Measurements from ENCODE around the gene CEMIP. TPM values are rescaled to one million over a fixed set of nuclear protein-coding genes. Genes with fewer than 3 reads are reported as not detected.
"Not testable (repeated sequence)": the region's sequence is repeated elsewhere in the genome, so short reads cannot be mapped to it uniquely, and the experiment has no call there.

The CEMIP gene
- total and polyA plus RNA-seq, 4 donors = 11.6 to 257 (median 62.6) TPM

DNA sequence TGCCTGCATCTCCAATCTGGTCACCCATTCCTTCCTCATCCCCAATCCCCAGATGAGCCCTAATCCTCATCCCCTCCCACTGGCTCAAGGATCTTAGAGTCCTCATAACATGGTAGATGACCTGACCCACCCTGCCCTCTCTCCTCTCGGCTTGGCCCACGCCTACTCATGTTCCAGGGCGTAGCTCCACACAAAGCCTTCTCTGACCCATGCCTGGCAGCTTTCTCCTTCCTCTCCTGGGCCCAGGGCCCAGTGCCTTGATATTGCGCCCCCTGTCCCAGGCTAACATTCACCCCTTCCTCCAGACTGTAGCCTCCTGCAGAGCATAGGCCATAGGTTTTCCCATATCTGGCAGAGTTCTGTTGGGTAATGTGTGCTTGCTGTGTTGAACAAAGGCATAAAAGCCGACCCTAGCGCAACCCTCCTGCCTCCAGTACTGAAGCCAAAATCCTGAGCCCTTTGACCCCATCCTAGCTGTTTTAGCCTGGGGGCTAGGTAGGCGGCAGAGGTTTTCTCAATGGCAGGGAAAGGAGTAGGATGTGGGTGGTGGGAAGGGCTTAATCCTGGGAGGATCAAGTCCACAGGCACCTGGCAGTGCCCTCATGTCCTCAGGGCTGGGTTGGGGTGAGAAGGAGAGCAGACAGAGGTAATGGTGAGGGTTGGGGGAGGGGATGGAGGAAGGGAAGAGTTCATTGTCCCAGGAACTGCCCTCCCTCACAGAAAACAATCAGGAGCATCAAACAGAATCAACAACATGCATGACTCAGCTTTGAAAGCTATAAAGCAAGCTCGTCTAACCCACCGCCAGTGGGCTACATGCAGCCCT, 175.0 kb downstream of the CEMIP start:
- DNase-seq (ENCODE audit: low read depth in 4 of 6, low spot score in 6 of 6) = no peak
- WGBS (ENCODE audit: insufficient coverage) = 90% methylated on average over 4 of the region's 9 CpGs
- peaks cover 20% of the 10 kb centered on the region for H3K36me3 ChIP-seq (ENCODE audit: control insufficient read depth, insufficient read depth, low read length)

DNA sequence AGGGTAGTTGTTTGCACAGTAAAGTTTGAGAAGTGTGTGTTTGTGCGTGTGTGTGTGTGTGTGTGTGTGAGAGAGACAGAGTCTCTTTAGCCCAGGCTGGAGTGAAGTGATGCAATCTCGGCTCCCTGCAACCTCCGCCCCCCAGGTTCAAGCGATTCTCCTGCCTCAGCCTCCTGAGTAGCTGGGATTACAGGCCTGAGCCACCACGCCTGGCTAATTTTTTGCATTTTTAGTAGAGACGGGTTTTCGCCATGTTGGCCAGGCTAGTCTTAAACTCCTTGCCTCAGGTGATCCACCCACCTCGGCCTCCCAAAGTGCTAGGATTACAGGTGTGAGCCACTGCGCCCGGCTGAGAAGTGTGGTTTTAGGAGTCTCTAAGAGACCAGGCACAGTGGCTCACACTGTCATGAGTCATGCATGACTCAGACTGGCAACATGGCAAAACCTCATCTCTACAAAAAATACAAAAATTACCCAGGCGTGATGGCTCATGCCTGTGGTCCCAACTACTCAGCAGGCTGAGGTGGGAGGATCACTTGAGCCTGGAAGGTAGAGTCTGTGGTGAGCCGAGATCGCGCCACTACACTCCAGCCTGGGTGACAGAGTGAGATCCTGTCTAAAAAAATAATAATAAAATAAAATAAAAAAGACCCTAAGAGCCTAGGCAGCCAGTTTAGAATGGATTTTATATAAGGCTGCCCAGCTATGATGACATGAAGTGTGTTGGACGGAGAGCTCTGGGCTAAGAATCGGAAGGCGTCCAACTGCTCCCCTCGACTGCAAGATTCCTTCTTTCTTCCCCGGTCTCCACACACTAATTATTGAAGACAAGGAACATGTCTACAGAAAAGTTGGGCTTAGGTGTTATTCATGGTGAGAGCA, 176.6 kb downstream of the CEMIP start:
- DNase-seq (ENCODE audit: low read depth in 4 of 6, low spot score in 6 of 6) = not testable (repeated sequence)

More for the DNA sequence above, 175.0 kb downstream of the CEMIP start:
- H3K27me3 ChIP-seq (ENCODE audit: control insufficient read depth, insufficient read depth, low read length) = no peaks in the 10 kb centered on the region
- no peak overlapping the region for H3K4me3 ChIP-seq (ENCODE audit: low read depth, low read length)
- no peaks in the 10 kb centered on the region for H3K9me3 ChIP-seq (ENCODE audit: control insufficient read depth, insufficient read depth, low read length)
- H3K27ac ChIP-seq (ENCODE audit: low read depth, low read length) = no peak overlapping the region
- H3K4me1 ChIP-seq (ENCODE audit: control insufficient read depth, insufficient read depth, low read length) = peaks cover 7% of the 10 kb centered on the region

DNA sequence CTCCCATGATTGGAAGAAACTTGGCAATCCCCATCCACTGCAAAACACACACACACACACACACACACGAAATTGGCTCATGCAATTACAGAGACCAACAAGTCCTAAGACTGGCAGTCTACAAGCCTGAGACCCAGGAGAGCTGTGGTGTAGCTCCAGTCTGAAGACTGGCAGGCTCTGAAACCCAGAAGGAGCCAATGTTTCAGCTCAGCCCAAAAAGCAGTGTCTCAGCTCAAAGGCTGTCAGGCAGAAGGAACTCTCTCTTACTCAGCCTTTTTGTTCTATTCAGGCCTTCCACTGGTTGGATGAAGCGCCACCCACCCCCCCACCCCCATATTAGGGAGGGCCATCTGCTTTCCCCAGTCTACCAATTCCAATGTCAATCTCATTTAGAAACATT, 178.4 kb downstream of the CEMIP start:
- no peak overlapping the region for H3K27ac ChIP-seq (ENCODE audit: low read depth, low read length)
- peaks cover 2% of the 10 kb centered on the region for H3K36me3 ChIP-seq (ENCODE audit: control insufficient read depth, insufficient read depth, low read length)
- 79% methylated on average over 2 of the region's 2 CpGs for WGBS (ENCODE audit: insufficient coverage)
- no peak overlapping the region for H3K4me3 ChIP-seq (ENCODE audit: low read depth, low read length)
- no peaks in the 10 kb centered on the region for H3K9me3 ChIP-seq (ENCODE audit: control insufficient read depth, insufficient read depth, low read length)
- no peak for DNase-seq (ENCODE audit: low read depth in 4 of 6, low spot score in 6 of 6)
- no peaks in the 10 kb centered on the region for H3K27me3 ChIP-seq (ENCODE audit: control insufficient read depth, insufficient read depth, low read length)
- H3K4me1 ChIP-seq (ENCODE audit: control insufficient read depth, insufficient read depth, low read length) = peaks cover 7% of the 10 kb centered on the region

More for the DNA sequence above, 176.6 kb downstream of the CEMIP start:
- not testable (repeated sequence) for H3K4me3 ChIP-seq (ENCODE audit: low read depth, low read length); H3K4me1 ChIP-seq (ENCODE audit: control insufficient read depth, insufficient read depth, low read length); H3K27ac ChIP-seq (ENCODE audit: low read depth, low read length); H3K9me3 ChIP-seq (ENCODE audit: control insufficient read depth, insufficient read depth, low read length); H3K27me3 ChIP-seq (ENCODE audit: control insufficient read depth, insufficient read depth, low read length); H3K36me3 ChIP-seq (ENCODE audit: control insufficient read depth, insufficient read depth, low read length)
- WGBS (ENCODE audit: insufficient coverage) = 98% methylated on average over 8 of the region's 19 CpGs

DNA sequence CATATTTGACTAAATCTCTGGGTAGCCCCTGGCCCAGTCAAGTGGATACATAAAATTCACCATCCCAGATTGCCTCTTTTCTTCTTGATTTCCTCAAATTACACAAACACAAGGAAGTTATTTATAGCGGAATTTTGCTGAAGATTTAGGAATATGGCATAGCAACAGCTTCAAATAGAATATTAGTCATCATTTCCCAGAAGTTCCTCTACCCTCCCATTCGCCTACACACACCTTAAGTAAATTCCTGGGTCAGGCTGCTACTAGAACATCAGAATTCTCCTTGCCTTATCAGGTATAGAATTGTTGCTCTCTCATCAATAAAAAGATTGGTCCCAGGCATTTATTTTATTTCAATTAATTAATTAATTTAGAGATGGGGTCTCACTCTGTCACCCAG, 178.8 kb downstream of the CEMIP start:
- no CpG with 5 or more reads among the region's 2 CpGs for WGBS (ENCODE audit: insufficient coverage)
- no peak overlapping the region for H3K4me3 ChIP-seq (ENCODE audit: low read depth, low read length)
- no peak for DNase-seq (ENCODE audit: low read depth in 4 of 6, low spot score in 6 of 6)
- no peak overlapping the region for H3K27ac ChIP-seq (ENCODE audit: low read depth, low read length)
- H3K27me3 ChIP-seq (ENCODE audit: control insufficient read depth, insufficient read depth, low read length) = no peaks in the 10 kb centered on the region
- no peaks in the 10 kb centered on the region for H3K9me3 ChIP-seq (ENCODE audit: control insufficient read depth, insufficient read depth, low read length)
- peaks cover 7% of the 10 kb centered on the region for H3K4me1 ChIP-seq (ENCODE audit: control insufficient read depth, insufficient read depth, low read length)
- H3K36me3 ChIP-seq (ENCODE audit: control insufficient read depth, insufficient read depth, low read length) = peaks cover 2% of the 10 kb centered on the region

DNA sequence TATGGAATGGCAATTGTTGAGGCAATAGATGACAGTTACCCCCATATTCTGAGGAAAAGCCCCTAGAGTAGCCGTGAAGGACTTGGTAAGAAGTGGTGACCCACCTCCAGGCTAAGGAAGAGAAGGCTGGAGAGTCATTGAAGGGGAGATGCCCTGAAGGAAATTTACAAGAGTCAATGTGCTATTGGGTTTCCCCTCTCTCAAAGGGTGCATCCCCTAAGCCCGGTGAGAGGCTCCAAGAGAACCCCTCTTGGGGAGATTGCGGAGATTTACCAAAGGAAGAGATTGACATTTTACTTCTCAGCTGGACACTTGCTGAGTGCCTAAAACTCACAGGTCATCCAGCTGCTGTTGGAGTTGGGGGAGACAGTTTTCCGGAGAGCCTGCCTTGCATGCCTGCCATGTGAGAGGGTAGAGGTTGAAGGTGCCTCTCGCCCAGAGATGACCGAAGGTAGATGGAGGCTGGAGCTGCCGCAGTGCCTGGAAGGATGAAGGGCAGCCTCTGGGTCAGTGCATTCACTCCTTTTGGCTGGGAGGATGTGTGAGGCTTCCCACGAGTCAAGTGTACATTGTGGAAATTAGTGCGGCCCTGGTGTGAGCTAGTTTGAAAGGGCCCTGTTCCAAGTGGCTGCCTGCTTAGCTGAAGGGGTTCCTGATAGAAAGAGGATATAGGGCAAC, 179.8 kb downstream of the CEMIP start:
- no peak overlapping the region for H3K4me3 ChIP-seq (ENCODE audit: low read depth, low read length)
- peaks cover 2% of the 10 kb centered on the region for H3K36me3 ChIP-seq (ENCODE audit: control insufficient read depth, insufficient read depth, low read length)
- peaks cover 5% of the 10 kb centered on the region for H3K4me1 ChIP-seq (ENCODE audit: control insufficient read depth, insufficient read depth, low read length)
- DNase-seq (ENCODE audit: low read depth in 4 of 6, low spot score in 6 of 6) = no peak
- H3K9me3 ChIP-seq (ENCODE audit: control insufficient read depth, insufficient read depth, low read length) = no peaks in the 10 kb centered on the region
- no peak overlapping the region for H3K27ac ChIP-seq (ENCODE audit: low read depth, low read length)
- no peaks in the 10 kb centered on the region for H3K27me3 ChIP-seq (ENCODE audit: control insufficient read depth, insufficient read depth, low read length)
- 100% methylated on average over 8 of the region's 9 CpGs for WGBS (ENCODE audit: insufficient coverage)

DNA sequence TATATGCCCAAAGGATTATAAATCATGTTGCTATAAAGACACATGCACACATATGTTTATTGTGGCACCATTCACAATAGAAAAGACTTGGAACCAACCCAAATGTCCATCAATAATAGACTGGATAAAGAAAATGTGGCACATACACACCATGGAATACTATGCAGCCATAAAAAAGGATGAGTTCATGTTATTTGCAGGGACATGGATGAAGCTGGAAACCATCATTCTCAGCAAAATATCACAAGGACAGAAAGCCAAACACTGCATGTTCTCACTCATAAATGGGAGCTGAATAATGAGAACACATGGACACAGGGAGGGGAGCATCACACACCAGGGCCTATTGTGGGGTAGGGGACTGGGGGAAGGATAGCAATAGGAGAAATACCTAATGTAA, 186.3 kb downstream of the CEMIP start:
- not testable (repeated sequence) for H3K27me3 ChIP-seq (ENCODE audit: control insufficient read depth, insufficient read depth, low read length); H3K4me1 ChIP-seq (ENCODE audit: control insufficient read depth, insufficient read depth, low read length); H3K4me3 ChIP-seq (ENCODE audit: low read depth, low read length); H3K9me3 ChIP-seq (ENCODE audit: control insufficient read depth, insufficient read depth, low read length); H3K27ac ChIP-seq (ENCODE audit: low read depth, low read length); H3K36me3 ChIP-seq (ENCODE audit: control insufficient read depth, insufficient read depth, low read length); DNase-seq (ENCODE audit: low read depth in 4 of 6, low spot score in 6 of 6)

DNA sequence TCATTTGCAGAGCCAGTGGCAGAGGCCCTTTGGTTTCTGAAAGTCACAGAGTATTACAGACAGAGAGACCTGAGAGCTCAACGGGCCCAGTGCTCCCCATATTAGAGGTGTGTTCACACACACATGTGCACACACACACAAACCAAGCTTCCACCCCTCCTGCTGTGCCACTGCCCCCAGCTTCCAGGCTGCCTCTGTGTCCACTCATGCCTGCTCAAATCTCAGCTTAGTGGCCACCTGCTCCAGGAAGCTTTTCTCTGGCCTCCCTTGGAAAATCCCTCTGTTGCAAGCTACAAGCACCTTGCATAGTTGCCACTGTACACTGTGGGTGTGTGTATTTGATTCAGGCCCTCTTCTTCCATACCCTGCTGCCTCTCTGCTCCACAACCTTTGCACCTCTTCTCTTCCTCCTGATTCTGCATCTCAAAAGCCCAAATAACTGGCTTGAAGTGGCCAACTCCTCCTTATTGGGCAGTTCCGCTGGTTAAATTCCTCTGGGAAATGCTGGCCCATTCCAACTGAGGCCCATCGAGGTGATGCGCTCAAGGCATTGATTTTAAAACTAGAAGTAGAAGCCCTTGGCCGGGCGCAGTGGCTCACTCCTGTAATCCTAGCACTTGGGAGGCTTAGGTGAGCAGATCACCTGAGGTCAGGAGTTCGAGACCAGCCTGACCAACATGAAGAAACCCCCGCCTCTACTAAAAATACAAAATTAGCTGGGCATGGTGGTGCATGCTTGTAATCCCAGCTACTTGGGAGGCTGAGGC, 187.4 kb downstream of the CEMIP start:
- Histone ChIP-seq H3K27ac (ENCODE audit: low read depth, low read length) (no peak overlapping the region), H3K36me3 (ENCODE audit: control insufficient read depth, insufficient read depth, low read length) (peaks cover 7% of the 10 kb centered on the region), H3K4me1 (ENCODE audit: control insufficient read depth, insufficient read depth, low read length) (peaks cover 7% of the 10 kb centered on the region), H3K9me3 (ENCODE audit: control insufficient read depth, insufficient read depth, low read length) (no peaks in the 10 kb centered on the region), H3K4me3 (ENCODE audit: low read depth, low read length) (no peak overlapping the region), H3K27me3 (ENCODE audit: control insufficient read depth, insufficient read depth, low read length) (no peaks in the 10 kb centered on the region)
- no peak for DNase-seq (ENCODE audit: low read depth in 4 of 6, low spot score in 6 of 6)
- WGBS (ENCODE audit: insufficient coverage) = 92% methylated on average over 6 of the region's 8 CpGs

DNA sequence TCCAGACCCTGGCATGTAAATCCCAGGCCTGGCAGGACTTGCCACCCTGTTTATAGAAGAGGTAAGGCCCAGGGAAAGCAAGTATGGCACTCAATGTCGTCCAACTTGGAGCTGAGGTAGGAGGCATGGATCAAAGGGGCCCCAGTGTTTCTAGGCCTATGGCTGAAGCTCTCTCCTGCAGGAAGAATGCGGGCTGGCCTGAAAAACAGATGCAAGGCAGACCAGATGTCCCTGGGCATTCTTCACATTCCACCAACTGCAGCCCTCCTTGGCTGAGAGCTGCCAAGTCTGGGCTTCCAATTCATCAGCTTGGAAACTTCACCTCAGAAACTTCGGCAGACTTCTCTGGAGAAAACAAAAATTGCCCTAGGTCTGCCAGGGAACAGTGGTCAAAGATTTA, 188.3 kb downstream of the CEMIP start:
- no peaks in the 10 kb centered on the region for H3K27me3 ChIP-seq (ENCODE audit: control insufficient read depth, insufficient read depth, low read length)
- H3K27ac ChIP-seq (ENCODE audit: low read depth, low read length) = no peak overlapping the region
- 31% methylated on average over 3 of the region's 3 CpGs for WGBS (ENCODE audit: insufficient coverage)
- no peak for DNase-seq (ENCODE audit: low read depth in 4 of 6, low spot score in 6 of 6)
- no peak overlapping the region for H3K4me3 ChIP-seq (ENCODE audit: low read depth, low read length)
- peaks cover 7% of the 10 kb centered on the region for H3K4me1 ChIP-seq (ENCODE audit: control insufficient read depth, insufficient read depth, low read length)
- H3K36me3 ChIP-seq (ENCODE audit: control insufficient read depth, insufficient read depth, low read length) = peaks cover 7% of the 10 kb centered on the region
- no peaks in the 10 kb centered on the region for H3K9me3 ChIP-seq (ENCODE audit: control insufficient read depth, insufficient read depth, low read length)

DNA sequence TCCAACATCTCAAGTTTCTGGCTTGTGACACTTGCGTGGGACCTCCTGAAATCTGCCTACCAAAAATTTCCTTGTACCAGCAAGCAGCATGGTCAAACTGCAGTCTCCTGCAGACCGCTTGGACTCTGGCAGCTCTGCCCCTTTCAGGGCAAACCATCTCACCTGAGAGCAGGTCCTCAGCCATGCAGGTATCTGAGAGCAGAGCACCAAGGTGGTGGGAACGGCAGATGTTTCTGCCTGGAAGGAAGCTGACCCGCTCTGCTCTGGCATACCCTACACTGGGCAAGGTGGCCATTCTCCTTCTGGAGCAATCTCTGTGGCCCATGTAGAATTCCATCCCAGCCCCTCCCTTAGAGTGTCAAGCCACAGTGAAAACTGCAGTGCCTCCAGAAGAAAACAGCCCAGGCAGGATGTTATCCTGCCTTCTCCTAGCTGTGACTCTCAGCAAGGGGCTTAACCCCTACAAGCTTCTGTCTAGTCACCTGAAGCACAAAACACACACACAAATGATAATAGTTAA, 188.9 kb downstream of the CEMIP start:
- H3K4me3 ChIP-seq (ENCODE audit: low read depth, low read length) = no peak overlapping the region
- peaks cover 7% of the 10 kb centered on the region for H3K4me1 ChIP-seq (ENCODE audit: control insufficient read depth, insufficient read depth, low read length)
- H3K27ac ChIP-seq (ENCODE audit: low read depth, low read length) = no peak overlapping the region
- H3K9me3 ChIP-seq (ENCODE audit: control insufficient read depth, insufficient read depth, low read length) = no peaks in the 10 kb centered on the region
- no peak for DNase-seq (ENCODE audit: low read depth in 4 of 6, low spot score in 6 of 6)
- WGBS (ENCODE audit: insufficient coverage) = 97% methylated on average over 4 of the region's 4 CpGs
- H3K27me3 ChIP-seq (ENCODE audit: control insufficient read depth, insufficient read depth, low read length) = no peaks in the 10 kb centered on the region
- peaks cover 7% of the 10 kb centered on the region for H3K36me3 ChIP-seq (ENCODE audit: control insufficient read depth, insufficient read depth, low read length)

Measured in spinal cord (tissue), 10 donors.